OCI-LY3 (cell line): ENCODE results near the gene GUCA2A.

Experiments used
- EZH2phosphoT487 ChIP-seq: fragments of 200-600 bp; shearing (Covaris generic); IDR thresholded peaks from 2 replicates; pipeline ENCODE4 v1.6.1; 2018; ENCODE audit warnings: antibody characterized with exemption, mixed run types, low read depth
- TF ChIP-seq, protein P1 (sequence below): fragments of 200-600, 300-600 bp; sonication (generic); IDR thresholded peaks from 2 replicates; pipeline ENCODE4 v1.5.1; 2014; ENCODE audit warnings: antibody characterized with exemption, low read length, low read depth

- TF ChIP-seq, protein P1, sequence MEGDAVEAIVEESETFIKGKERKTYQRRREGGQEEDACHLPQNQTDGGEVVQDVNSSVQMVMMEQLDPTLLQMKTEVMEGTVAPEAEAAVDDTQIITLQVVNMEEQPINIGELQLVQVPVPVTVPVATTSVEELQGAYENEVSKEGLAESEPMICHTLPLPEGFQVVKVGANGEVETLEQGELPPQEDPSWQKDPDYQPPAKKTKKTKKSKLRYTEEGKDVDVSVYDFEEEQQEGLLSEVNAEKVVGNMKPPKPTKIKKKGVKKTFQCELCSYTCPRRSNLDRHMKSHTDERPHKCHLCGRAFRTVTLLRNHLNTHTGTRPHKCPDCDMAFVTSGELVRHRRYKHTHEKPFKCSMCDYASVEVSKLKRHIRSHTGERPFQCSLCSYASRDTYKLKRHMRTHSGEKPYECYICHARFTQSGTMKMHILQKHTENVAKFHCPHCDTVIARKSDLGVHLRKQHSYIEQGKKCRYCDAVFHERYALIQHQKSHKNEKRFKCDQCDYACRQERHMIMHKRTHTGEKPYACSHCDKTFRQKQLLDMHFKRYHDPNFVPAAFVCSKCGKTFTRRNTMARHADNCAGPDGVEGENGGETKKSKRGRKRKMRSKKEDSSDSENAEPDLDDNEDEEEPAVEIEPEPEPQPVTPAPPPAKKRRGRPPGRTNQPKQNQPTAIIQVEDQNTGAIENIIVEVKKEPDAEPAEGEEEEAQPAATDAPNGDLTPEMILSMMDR, result no peak
- no peak for TF ChIP-seq EZH2phosphoT487
Measured at GRCh38 chr1:42130061-42130660, 34.4 kb downstream of the GUCA2A start.
